K562 (cell line): ENCODE results near the gene ASCL2. TPM values are rescaled to one million over a fixed set of nuclear protein-coding genes. Genes with fewer than 3 reads are reported as not detected.
A peak's percentile ranks its signal among the peaks of the same experiment; 100 is the strongest.

Source experiments
- ATAC-seq: fragments of 200-7000 bp; cut with Tn5 transposase; 3 replicates; pipeline ENCODE4 v1.9.1; 2020; ENCODE audit warnings: moderate library complexity
- BruUV-seq: library from RNA; stranded (reverse); fragments of 400-500 nt; replicated peaks from 2 replicates; lab custom pipeline; 2021; lab: Mats Ljungman, UMichigan
- CTCF ChIA-PET: fragments of 300-600 bp; formaldehyde crosslinking; extraction: SDS; loops from one replicate; lab custom pipeline; 2021; ENCODE audit warnings: low intra/inter-chr PET ratio; lab: Yijun Ruan, JAX
- POLR2A ChIA-PET: fragments of 300-600, 350-650 bp; sonication (Branson Sonifier 250); formaldehyde crosslinking; extraction: SDS; loops from one replicate; lab custom pipeline; 2021; ENCODE audit warnings: antibody characterized with exemption, inconsistent platforms; lab: Yijun Ruan, JAX
- DNase-seq, 4 experiments: peaks; one replicate each; pipeline versions ENCODE4 v3.0.0 to v3.0.0-alpha.2; 2011 to 2018; ENCODE audit warnings: low spot score in 3 of 4, mixed read lengths in 3 of 4; ENCODE audit errors: extremely low read depth in 1 of 4
- FAIRE-seq: peaks from 2 replicates; lab custom pipeline; 2011; peaks lifted over from hg19 to GRCh38; lab: Jason Lieb, UNC
- H2AFZ ChIP-seq: 2 replicates; pipeline ENCODE4 v1.6.0; 2011; ENCODE audit warnings: low read depth, low read length, control low read depth, inconsistent platforms
- H3K27ac ChIP-seq: fragments of 200-600 bp; 3 replicates; pipeline ENCODE4 v1.8.0; 2011; ENCODE audit warnings: low read depth, mild to moderate bottlenecking, control low read depth, inconsistent platforms, low read length, moderate library complexity, mixed read lengths; ENCODE audit errors: extremely low read depth
- H3K27me3 ChIP-seq, 2 experiments: fragments of 300-600 bp in 1 of 2; 2 replicates in 1 of 2; 3 replicates in 1 of 2; pipeline versions ENCODE4 v1.6.0 to v1.8.0; 2011; ENCODE audit warnings: inconsistent platforms in 2 of 2, low read length in 2 of 2, mild to moderate bottlenecking in 1 of 2, mixed read lengths in 1 of 2, moderate library complexity in 1 of 2; ENCODE audit not compliant: control insufficient read depth in 2 of 2, insufficient read depth in 2 of 2
- H3K36me3 ChIP-seq: fragments of 300-600 bp; 3 replicates; pipeline ENCODE4 v1.8.0; 2011; ENCODE audit warnings: mild to moderate bottlenecking, low read length, inconsistent platforms; ENCODE audit not compliant: control insufficient read depth, insufficient read depth
- H3K4me1 ChIP-seq, 2 experiments: fragments of 200-600 bp in 1 of 2; replicated peaks in 1 of 2; 2 replicates in 1 of 2; 3 replicates in 1 of 2; pipeline versions ENCODE4 v1.5.1 to v1.8.0; 2011; ENCODE audit warnings: inconsistent platforms in 2 of 2, low read length in 2 of 2, mild to moderate bottlenecking in 1 of 2, mixed read lengths in 1 of 2, moderate library complexity in 1 of 2; ENCODE audit not compliant: control insufficient read depth in 2 of 2, insufficient read depth in 2 of 2
- H3K4me2 ChIP-seq: 2 replicates; pipeline ENCODE4 v1.6.1; 2011; ENCODE audit warnings: low read length, control low read depth, inconsistent platforms, mixed read lengths; ENCODE audit not compliant: insufficient read depth
- H3K4me3 ChIP-seq: fragments of 200-600 bp; sonication (generic), shearing (Covaris generic); 2 replicates; pipeline ENCODE4 v1.5.1; 2016; ENCODE audit warnings: control low read depth, inconsistent platforms
- H3K79me2 ChIP-seq: fragments of 200-600 bp; 3 replicates; pipeline ENCODE4 v1.8.0; 2011; ENCODE audit warnings: low read length, inconsistent platforms; ENCODE audit not compliant: control insufficient read depth, insufficient read depth
- H3K9ac ChIP-seq, 2 experiments: 2 replicates each; pipeline versions ENCODE4 v1.6.0 to v1.6.1; 2011; ENCODE audit warnings: low read depth in 2 of 2, low read length in 2 of 2, control low read depth in 1 of 2, inconsistent platforms in 1 of 2, mild to moderate bottlenecking in 1 of 2, mixed read lengths in 1 of 2; ENCODE audit not compliant: insufficient read depth in 1 of 2
- H3K9me1 ChIP-seq: one replicate; pipeline ENCODE4 v1.6.0; 2011; ENCODE audit warnings: inconsistent platforms, mild to moderate bottlenecking, low read length, moderate library complexity; ENCODE audit not compliant: control insufficient read depth, insufficient read depth
- H3K9me3 ChIP-seq: replicated peaks from 2 replicates; pipeline ENCODE4 v1.5.1; 2011; ENCODE audit warnings: low read depth, low read length, inconsistent platforms; ENCODE audit not compliant: control insufficient read depth, insufficient read depth
- H4K20me1 ChIP-seq: replicated peaks from 2 replicates; pipeline ENCODE4 v1.6.1; 2011; ENCODE audit warnings: low read length, inconsistent platforms, mixed read lengths; ENCODE audit not compliant: control insufficient read depth, insufficient read depth
- BRD4 ChIP-seq: fragments of 200-600 bp; sonication (generic); IDR thresholded peaks from 2 replicates; pipeline ENCODE4 v1.6.1; 2017; ENCODE audit warnings: inconsistent platforms
- CBFB ChIP-seq: sonication (generic); formaldehyde crosslinking; IDR thresholded peaks from 2 replicates; pipeline ENCODE4 v1.4.0; 2020; ENCODE audit warnings: mild to moderate bottlenecking, missing genetic modification reagents
- DLX4 ChIP-seq: fragments of 250-450 bp; sonication (Bioruptor Pico); IDR thresholded peaks from 2 replicates; pipeline ENCODE4 v1.6.1; 2021; ENCODE audit warnings: mild to moderate bottlenecking
- EZH2 ChIP-seq: IDR thresholded peaks from 2 replicates; pipeline ENCODE4 v1.6.1; 2012; ENCODE audit warnings: low read depth, mild to moderate bottlenecking, inconsistent platforms, low read length, borderline replicate concordance
- HBP1 ChIP-seq: fragments of 450-650 bp; formaldehyde crosslinking; IDR thresholded peaks from 2 replicates; pipeline ENCODE4 v1.4.0; 2022; ENCODE audit warnings: missing genetic modification characterization
- ID3 ChIP-seq, 2 experiments: fragments of 250-450 bp in 1 of 2; fragments of 450-650 bp in 1 of 2; sonication (Bioruptor Pico) in 1 of 2; IDR thresholded peaks; 2 replicates each; pipeline versions ENCODE4 v1.6.1 to v1.8.0; 2016 to 2021; ENCODE audit warnings: mild to moderate bottlenecking in 2 of 2, moderate library complexity in 2 of 2, missing compliant biosample characterization in 1 of 2, missing genetic modification characterization in 1 of 2
- ILF3 ChIP-seq: fragments of 450-650 bp; IDR thresholded peaks from 2 replicates; pipeline ENCODE4 v1.6.1; 2018; ENCODE audit warnings: antibody characterized with exemption, mild to moderate bottlenecking, moderate library complexity, borderline replicate concordance
- PKNOX1 ChIP-seq: fragments of 450-650 bp; IDR thresholded peaks from 2 replicates; pipeline ENCODE4 v1.6.1; 2016
- POLR2B ChIP-seq: fragments of 450-650 bp; IDR thresholded peaks from 2 replicates; pipeline ENCODE4 v1.6.1; 2018; ENCODE audit warnings: low read depth; ENCODE audit not compliant: partially characterized antibody
- POU5F1 ChIP-seq: fragments of 150-350 bp; IDR thresholded peaks from 2 replicates; pipeline ENCODE4 v1.6.1; 2014; ENCODE audit warnings: borderline replicate concordance, low read length, low read depth, mild to moderate bottlenecking; ENCODE audit not compliant: partially characterized antibody
- SMAD4 ChIP-seq: fragments of 250-450 bp; sonication (Bioruptor Pico); conservative IDR thresholded peaks from 2 replicates; pipeline ENCODE4 v1.8.0; 2021; ENCODE audit warnings: inconsistent platforms, mild to moderate bottlenecking, moderate library complexity
- SREBF1 ChIP-seq: fragments of 150-350 bp; IDR thresholded peaks from 2 replicates; pipeline ENCODE4 v1.6.1; 2014; ENCODE audit warnings: antibody characterized with exemption, low read depth, low read length, borderline replicate concordance
- THAP7 ChIP-seq: fragments of 250-450 bp; sonication (Bioruptor Pico); IDR thresholded peaks from 2 replicates; pipeline ENCODE4 v1.5.0; 2021
- ZMIZ1 ChIP-seq, 2 experiments: fragments of 150-350 bp in 1 of 2; IDR thresholded peaks; 2 replicates each; pipeline ENCODE4 v1.6.1; 2012 to 2016; ENCODE audit warnings: low read depth in 2 of 2, low read length in 2 of 2, mild to moderate bottlenecking in 1 of 2, moderate library complexity in 1 of 2
- ZNF134 ChIP-seq: fragments of 250-450 bp; sonication (Bioruptor Pico); conservative IDR thresholded peaks from 2 replicates; pipeline ENCODE4 v1.4.0; 2020
- WGBS: fragments of 100-300 bp; shearing (Covaris generic); methylation state at CpG from one replicate; pipeline ENCODE4 v1.1.6; 2016; ENCODE audit warnings: low coverage, mixed read lengths; ENCODE audit not compliant: insufficient coverage; ENCODE audit errors: missing lambda C conversion rate; 5-methylcytosine and 5-hydroxymethylcytosine counted together
- in situ Hi-C: fragments of 300-500 bp; cut with MboI; formaldehyde crosslinking; loops from 4 replicates; pipeline ENCODE4 v1.15.0; 2018; ENCODE audit warnings: inconsistent platforms, mixed read lengths
- intact Hi-C: fragments of 100-400 bp; cut with micrococcal nuclease; formaldehyde crosslinking; loops from 2 replicates; pipeline ENCODE4 v1.14.2; 2022
- polyA plus RNA-seq, 8 experiments: library from polyadenylated mRNA; depleted of rRNA in 4 of 8; stranded (reverse) in 5 of 8; unstranded in 3 of 8; fragments of >200 nt; fragmentation: Nextera tagmentation in 2 of 8; fragmentation: Illumina TruSeq in 1 of 8; extraction: Ambion mirVana in 2 of 8; extraction: Trizol in 1 of 8; gene quantifications; 2 replicates each; pipeline versions ENCODE4 v1.2.1 to v1.2.3, GENCODE V29; 2011 to 2014; ENCODE audit warnings: inconsistent platforms in 1 of 8, missing spikeins in 1 of 8
- total RNA-seq, 7 experiments: library from RNA; depleted of rRNA in 6 of 7; stranded (reverse); fragments of >200 nt in 6 of 7; fragmentation: Illumina TruSeq in 2 of 7; extraction: Trizol in 2 of 7; gene quantifications; 2 replicates each; pipeline versions ENCODE4 v1.2.1 to v1.2.3, GENCODE V29; 2011 to 2021; ENCODE audit warnings: low replicate concordance in 1 of 7

ASCL2 gene
- total and polyA plus RNA-seq, 9 of the 15 experiments (the other 6 are each of a cell fraction or from before 2014, with no cell fraction given), result 0.11 to 1.4 (median 0.36) TPM; not detected in 2

GRCh38 chr11:2287091-2287490 lies 16.7 kb upstream of the ASCL2 start:
- no peak for DNase-seq
- ChIA-PET CTCF (no interaction called here), POLR2A (no interaction called here)
- BruUV-seq, result no TSS peak
- TF ChIP-seq POU5F1 (no peak), ILF3 (no peak), BRD4 (no peak), ZNF134 (no peak), CBFB (CRISPR knock-in tag) (no peak), DLX4 (CRISPR knock-in tag) (no peak), POLR2B (no peak), SREBF1 (no peak), EZH2 (no peak), THAP7 (CRISPR knock-in tag) (no peak), PKNOX1 (no peak), ZMIZ1 (IDR thresholded peaks at IDR 0.05; ENCODE audit: low read depth in 2 of 2, low read length in 2 of 2) (no peak), HBP1 (CRISPR knock-in tag) (no peak), ID3 (CRISPR knock-in tag; IDR thresholded peaks at IDR 0.05) (no peak), ID3 (tag; IDR thresholded peaks at IDR 0.05) (no peak), SMAD4 (no peak)
- Histone ChIP-seq H4K20me1 (no peaks in the 10 kb centered on the region), H3K27me3 (peaks cover 0 to 20% of the 10 kb centered on the region in 2 experiments; a peak in 2 of 5 replicates), H3K4me2 (no peak overlapping the region), H3K9me3 (no peaks in the 10 kb centered on the region), H3K9ac (peak overlapping the region in 1 of 2 experiments; percentile 52; a peak in 1 of 4 replicates), H3K4me3 (no peak overlapping the region), H3K27ac (no peak overlapping the region), H3K4me1 (peaks cover 14 to 21% of the 10 kb centered on the region in 2 experiments), H3K36me3 (no peaks in the 10 kb centered on the region), H2AFZ (peak overlapping the region; percentile 70; the same call in 1 of the 2 replicates), H3K79me2 (no peaks in the 10 kb centered on the region), H3K9me1 (no peaks in the 10 kb centered on the region)
- no peak for ATAC-seq
- intact Hi-C loops (no loop called here), in situ Hi-C loops (no loop called here)
- WGBS, result 44% methylated on average over 16 of the region's 16 CpGs
- FAIRE-seq, result no peak
